ENCODE data around the gene CLEC4A.

DNA sequence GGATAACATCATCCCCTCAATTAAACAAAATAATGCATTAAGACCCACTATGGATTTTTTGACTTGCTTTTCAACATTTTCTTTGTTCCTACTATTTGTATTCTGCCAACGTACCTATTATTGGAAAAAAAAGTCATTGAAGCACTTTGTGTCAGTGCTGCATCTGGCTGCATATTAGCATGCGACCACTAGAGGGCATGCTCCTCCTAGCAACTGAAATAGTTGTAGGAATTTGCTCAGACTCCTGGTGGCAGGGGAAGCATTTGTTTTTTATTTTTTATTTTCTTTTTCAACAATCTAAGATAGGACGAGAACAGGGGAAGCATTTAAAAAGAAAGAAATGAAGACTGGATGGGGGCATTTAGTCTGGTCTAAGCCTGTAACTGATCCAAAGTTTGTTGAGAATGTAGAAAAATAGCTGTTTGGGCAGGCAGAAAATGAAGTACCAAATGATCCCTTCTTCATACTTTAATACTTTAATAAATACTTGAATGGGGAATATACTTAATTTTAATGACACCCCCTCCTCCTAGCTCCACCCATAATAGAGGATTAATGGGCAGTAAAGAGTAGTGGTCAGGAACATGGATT, 14.5 kb upstream of the CLEC4A start:
- TF ChIP-seq POLR2A (IDR thresholded peaks at IDR 0.05; ENCODE audit: insufficient read depth in 1 of 2, low read depth in 2 of 2, low read length in 2 of 2), result no peak
- TF ChIP-seq, protein P1, sequence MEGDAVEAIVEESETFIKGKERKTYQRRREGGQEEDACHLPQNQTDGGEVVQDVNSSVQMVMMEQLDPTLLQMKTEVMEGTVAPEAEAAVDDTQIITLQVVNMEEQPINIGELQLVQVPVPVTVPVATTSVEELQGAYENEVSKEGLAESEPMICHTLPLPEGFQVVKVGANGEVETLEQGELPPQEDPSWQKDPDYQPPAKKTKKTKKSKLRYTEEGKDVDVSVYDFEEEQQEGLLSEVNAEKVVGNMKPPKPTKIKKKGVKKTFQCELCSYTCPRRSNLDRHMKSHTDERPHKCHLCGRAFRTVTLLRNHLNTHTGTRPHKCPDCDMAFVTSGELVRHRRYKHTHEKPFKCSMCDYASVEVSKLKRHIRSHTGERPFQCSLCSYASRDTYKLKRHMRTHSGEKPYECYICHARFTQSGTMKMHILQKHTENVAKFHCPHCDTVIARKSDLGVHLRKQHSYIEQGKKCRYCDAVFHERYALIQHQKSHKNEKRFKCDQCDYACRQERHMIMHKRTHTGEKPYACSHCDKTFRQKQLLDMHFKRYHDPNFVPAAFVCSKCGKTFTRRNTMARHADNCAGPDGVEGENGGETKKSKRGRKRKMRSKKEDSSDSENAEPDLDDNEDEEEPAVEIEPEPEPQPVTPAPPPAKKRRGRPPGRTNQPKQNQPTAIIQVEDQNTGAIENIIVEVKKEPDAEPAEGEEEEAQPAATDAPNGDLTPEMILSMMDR (CRISPR knock-in tag; IDR thresholded peaks at IDR 0.05), result peak; percentile 84
- TF ChIP-seq EZH2 (conservative IDR thresholded peaks at IDR 0.05; ENCODE audit: low read depth, low read length), result no peak
- TF ChIP-seq, protein P2, sequence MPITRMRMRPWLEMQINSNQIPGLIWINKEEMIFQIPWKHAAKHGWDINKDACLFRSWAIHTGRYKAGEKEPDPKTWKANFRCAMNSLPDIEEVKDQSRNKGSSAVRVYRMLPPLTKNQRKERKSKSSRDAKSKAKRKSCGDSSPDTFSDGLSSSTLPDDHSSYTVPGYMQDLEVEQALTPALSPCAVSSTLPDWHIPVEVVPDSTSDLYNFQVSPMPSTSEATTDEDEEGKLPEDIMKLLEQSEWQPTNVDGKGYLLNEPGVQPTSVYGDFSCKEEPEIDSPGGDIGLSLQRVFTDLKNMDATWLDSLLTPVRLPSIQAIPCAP (CRISPR knock-in tag; IDR thresholded peaks at IDR 0.05; ENCODE audit: low read depth), result no peak
